Embryonic facial prominence (tissue), 1 donor: ENCODE results near the gene RAC3.

Source experiments
- DNase-seq: peaks from one replicate; pipeline ENCODE4 v3.0.0-alpha.2; 2016; ENCODE audit errors: extremely low spot score

The RAC3 gene

GRCh38 chr17:82076018-82076784, 44.7 kb downstream of the RAC3 start:
- no peak for DNase-seq

- no peak for DNase-seq
These were observed 45.5 kb downstream of the RAC3 start for GRCh38 chr17:82076785-82077591.

GRCh38 chr17:82077617-82078358, 46.3 kb downstream of the RAC3 start:
- DNase-seq, result no peak

- DNase-seq, result no peak
These were observed 47.0 kb downstream of the RAC3 start for GRCh38 chr17:82078433-82078832.

- DNase-seq, result no peak
These were observed 47.7 kb downstream of the RAC3 start for GRCh38 chr17:82079001-82079677.

- DNase-seq, result no peak
These were observed 48.7 kb downstream of the RAC3 start for GRCh38 chr17:82080048-82080788.

- no peak for DNase-seq
These were observed 49.4 kb downstream of the RAC3 start for GRCh38 chr17:82080789-82081464.

GRCh38 chr17:82081546-82081945, 50.1 kb downstream of the RAC3 start:
- DNase-seq, result no peak

- no peak for DNase-seq
These were observed 50.5 kb downstream of the RAC3 start for GRCh38 chr17:82081966-82082365.

GRCh38 chr17:82082456-82082855, 51.0 kb downstream of the RAC3 start:
- no peak for DNase-seq

GRCh38 chr17:82083009-82083408, 51.5 kb downstream of the RAC3 start:
- no peak for DNase-seq
